GM19025 (cell line): ENCODE measurements around the gene INVS.
"Not testable (repeated sequence)": the region's sequence is repeated elsewhere in the genome, so short reads cannot be mapped to it uniquely, and the experiment has no call there.

Experiments
- ATAC-seq: cut with Tn5 transposase; IDR thresholded peaks from one replicate; pipeline ENCODE4 v1.9.1; 2021; ENCODE audit warnings: mild to moderate bottlenecking, low read depth, moderate library complexity; ENCODE audit not compliant: unreplicated experiment

The INVS gene

GRCh38 chr9:100117316-100117715 lies 18.3 kb downstream of the INVS start:
- ATAC-seq = no peak

DNA sequence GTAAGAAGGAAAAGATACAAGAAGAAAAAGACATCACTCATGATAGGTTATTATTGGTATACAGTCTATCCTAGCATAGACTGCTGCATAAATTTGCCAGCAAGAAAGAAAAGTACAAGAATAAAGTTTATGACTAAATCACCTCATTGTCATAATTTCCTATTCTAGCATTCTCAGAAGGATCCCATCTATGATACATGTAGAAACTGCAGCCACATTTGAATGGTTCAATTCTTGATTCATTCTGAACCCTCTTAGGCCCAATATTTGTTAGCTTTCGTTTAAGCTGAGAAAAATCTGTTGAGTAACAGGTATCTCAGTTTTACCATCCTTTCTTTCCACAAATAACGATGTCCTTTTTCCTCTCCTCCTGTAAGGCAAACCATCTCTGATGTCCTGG lies 21.2 kb downstream of the INVS start:
- ATAC-seq = no peak

GRCh38 chr9:100125236-100125635 lies 26.2 kb downstream of the INVS start:
- ATAC-seq = no peak

- ATAC-seq = no peak
These were observed 26.9 kb downstream of the INVS start for GRCh38 chr9:100125910-100126309.

DNA sequence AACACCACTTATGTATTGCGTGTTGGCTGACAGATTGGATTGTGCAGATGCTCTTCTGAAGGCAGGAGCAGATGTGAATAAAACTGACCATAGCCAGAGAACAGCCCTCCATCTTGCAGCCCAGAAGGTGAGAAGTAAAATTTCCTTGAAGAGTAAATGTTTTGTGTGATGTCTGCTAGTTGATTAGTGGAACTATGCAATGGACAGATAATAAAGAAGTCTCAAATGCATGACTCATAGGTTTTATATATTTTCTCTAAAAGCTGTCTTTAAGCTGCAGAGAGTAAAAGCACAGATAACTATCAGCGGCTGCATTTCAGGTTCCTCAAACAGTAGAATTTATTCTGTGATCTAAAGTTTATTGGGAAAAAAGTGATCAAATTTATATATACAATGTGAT lies 27.4 kb downstream of the INVS start:
- ATAC-seq = no peak

GRCh38 chr9:100129772-100130171 lies 30.7 kb downstream of the INVS start:
- ATAC-seq = no peak

- ATAC-seq = no peak
These were observed 32.2 kb downstream of the INVS start for GRCh38 chr9:100131216-100131615.

GRCh38 chr9:100131875-100132430 lies 32.9 kb downstream of the INVS start:
- ATAC-seq = no peak

DNA sequence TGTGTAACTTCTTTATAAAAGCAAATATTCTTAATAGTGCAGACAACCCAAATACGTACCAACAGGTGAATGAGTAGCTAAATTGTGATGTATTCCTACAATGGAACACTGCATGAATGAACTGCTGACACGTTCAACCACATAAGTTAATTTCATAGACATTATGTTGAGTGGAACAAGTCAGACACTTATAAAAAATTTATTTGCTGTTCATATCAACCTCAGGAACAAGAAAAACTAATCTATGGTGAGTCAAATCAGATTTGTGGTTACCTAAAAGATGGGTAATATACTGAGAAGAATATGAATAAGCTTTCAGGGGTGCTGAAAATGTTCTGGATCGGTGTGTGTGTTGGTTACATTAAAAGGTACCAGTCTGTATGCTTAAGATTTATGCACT lies 35.7 kb downstream of the INVS start:
- no peak for ATAC-seq

DNA sequence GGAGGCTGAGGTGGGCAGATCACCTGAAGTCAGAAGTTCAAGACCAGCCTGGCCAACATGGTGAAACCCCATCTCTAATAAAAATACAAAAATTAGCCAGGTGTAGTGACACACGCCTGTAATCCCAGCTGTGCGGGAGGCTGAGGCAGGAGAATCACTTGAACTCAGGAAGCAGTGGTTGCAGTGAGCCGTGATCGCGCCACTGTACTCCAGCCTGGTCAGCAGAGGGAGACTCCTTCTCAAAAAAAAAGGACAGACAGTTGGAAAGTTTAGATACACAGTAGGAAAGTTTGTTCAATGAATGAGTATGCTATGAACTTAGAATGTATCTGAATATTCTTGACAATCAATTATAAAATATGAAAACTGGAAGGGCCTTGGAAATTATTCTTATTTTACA lies 37.8 kb downstream of the INVS start:
- ATAC-seq = not testable (repeated sequence)

DNA sequence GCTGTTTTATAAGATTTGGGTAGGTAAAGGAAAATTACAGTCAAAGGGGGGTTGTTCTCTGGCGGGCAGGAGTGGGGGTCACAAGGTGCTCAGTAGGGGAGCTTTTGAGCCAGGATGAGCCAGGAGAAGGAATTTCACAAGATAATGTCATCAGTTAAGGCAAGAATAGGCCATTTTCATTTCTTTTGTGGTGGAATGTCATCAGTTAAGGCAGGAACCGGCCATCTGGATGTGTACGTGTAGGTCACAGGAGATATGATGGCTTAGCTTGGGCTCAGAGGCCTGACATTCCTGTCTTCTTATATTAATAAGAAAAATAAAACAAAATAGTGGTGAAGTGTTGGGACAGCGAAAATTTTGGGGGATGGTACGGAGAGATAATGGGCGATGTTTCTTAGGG lies 41.3 kb downstream of the INVS start:
- not testable (repeated sequence) for ATAC-seq

- ATAC-seq = not testable (repeated sequence)
These were observed 42.8 kb downstream of the INVS start for GRCh38 chr9:100141862-100142261.

DNA sequence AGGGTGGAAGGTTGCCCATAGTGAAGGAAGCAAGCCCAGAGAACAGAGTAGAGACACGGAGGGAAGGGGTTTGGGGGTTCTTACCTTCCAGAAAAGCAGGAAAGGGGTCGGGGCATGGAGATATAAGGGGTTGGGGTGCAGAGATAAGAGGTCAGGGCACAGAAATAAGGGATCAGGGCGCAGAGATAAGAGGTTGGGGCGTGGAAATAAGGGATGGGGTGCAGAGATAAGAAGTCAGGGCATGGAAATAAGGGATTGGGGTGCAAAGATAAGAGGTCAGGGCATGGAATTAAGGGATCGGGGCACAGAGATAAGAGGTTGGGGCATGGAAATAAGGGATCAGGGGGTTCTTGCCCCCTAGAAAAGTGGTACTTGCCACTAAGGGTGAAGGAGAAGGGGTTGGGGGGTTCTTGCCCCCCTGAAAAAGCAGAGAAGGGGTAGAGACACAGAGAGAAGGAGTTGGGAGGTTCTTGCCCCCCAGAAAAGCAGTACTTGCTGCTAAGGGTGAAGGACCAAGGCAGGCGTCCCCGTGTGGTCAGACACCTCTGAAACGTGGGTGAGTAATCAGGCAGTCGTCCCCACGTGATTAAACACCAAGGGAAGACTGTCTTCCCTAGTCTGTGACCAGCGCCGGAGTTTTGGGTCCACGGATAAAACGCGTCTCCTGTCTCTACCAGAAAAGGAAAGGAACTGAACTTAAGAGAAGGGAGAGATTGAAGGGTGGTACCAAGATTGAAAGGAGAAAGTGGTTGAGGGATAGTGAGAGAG lies 46.3 kb downstream of the INVS start:
- ATAC-seq = not testable (repeated sequence)

DNA sequence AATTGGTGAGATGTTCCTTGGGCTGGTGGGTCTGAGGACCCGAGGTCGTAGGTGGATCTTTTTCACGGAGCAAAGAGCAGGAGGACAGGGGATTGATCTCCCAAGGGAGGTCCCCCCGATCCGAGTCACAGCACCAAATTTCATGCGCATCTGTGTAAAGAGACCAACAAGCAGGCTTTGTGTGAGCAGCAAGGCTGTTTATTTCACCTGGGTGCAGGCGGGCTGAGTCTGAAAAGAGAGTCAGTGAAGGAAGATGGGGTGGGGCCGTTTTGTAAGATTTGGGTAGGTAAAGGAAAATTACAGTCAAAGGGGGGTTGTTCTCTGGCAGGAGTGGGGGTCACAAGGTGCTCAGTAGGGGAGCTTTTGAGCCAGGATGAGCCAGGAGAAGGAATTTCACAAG lies 46.9 kb downstream of the INVS start:
- ATAC-seq = not testable (repeated sequence)

DNA sequence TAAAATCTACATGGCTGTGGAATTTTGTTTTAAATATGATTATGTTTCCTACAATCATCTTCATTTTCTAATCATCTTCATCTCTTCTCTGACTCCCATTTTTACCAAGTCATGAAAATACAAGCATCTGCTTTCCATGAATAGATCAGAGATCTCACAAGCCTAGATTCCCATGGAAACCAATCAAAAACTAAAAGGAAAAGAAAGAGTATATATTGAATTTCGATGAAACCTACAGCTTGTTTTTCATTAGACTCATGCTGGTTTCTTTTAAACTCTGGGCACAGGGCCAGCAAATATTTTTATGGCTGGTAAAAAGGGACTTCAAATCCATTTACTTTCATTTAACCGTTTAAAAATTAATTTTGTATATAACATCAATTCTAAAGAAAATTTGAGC lies 51.2 kb downstream of the INVS start:
- no peak for ATAC-seq

DNA sequence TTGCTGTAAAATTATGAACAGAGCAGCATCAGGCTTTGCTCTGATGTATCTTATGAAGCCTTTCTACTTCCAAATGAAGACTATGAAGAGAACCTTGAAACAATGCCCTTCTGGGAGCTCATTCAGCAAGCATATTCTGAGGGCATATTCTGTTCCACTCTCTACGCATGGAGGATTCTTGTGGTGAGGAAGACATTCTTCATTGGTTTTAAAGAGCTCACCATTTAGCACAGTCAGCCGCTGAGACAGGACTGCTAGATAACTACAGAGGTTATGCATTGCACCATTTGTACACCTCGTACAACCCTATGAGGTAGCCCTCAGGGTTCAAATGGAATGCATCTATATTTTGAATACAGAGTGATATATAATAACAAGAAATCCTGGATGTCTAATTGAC lies 61.0 kb downstream of the INVS start:
- ATAC-seq = no peak

- no peak for ATAC-seq
These were observed 68.1 kb downstream of the INVS start for GRCh38 chr9:100167176-100167575.

GRCh38 chr9:100167915-100168654 lies 69.0 kb downstream of the INVS start:
- no peak for ATAC-seq

DNA sequence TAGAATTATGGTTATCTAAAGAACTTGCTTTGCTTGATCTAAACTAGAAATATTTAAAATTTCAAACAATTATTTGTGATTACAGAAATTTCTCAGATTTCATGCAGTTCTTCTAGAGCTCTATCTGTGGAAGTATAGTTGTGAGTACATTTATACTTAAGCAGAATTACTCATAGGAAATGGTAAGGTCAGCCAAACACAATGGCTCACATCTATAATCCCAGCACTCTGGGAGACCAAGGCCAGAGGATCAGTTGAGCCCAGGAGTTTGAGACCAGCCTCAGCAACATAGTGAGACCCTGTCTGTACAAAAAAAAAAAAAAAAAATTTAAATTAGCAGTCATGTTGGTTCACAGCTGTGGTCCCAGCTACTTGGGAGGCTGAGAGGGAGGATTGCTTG lies 71.0 kb downstream of the INVS start:
- ATAC-seq = no peak

GRCh38 chr9:100170556-100170955 lies 71.5 kb downstream of the INVS start:
- no peak for ATAC-seq

GRCh38 chr9:100186356-100186755 lies 87.3 kb downstream of the INVS start:
- ATAC-seq = no peak

DNA sequence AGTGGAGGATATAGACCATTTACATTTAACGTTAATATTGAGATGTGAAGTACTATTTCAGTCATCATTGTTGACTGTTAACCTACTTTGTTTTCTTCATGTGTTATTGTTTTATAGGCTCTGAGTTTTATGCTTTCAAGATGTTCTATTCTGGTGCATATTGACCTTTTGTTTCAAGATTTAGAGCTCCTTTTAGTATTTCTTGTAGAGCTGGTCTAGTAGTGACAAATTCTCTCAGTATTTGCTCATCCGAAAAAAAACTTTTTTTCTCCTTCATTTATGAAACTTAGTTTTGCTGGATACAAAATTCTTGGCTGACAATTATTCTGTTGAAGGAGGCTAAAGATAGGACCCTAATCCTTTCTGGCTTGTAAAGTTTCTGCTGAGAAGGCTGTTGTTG lies 91.3 kb downstream of the INVS start:
- ATAC-seq = no peak
